Gastrocnemius medialis (tissue), 4 donors: ENCODE results near the gene MT1A. TPM values are rescaled to one million over a fixed set of nuclear protein-coding genes. Genes with fewer than 3 reads are reported as not detected.

Source experiments
- ATAC-seq, 2 donors: fragments of 150-250 bp; one replicate each; pipeline ENCODE4 v1.9.1; 2016
- DNase-seq, 2 donors: peaks; one replicate each; pipeline ENCODE4 v3.0.0-alpha.2; 2019
- H3K27ac ChIP-seq, 4 donors: fragments of 200-600 bp; sonication (generic); 1 replicate in 1 of 4; 2 replicates in 3 of 4; pipeline ENCODE4 v1.5.1; 2016 to 2018; ENCODE audit warnings: mild to moderate bottlenecking in 2 of 4, moderate library complexity in 1 of 4
- H3K27me3 ChIP-seq, 3 donors: fragments of 200-600 bp; sonication (generic) in 2 of 3; 1 replicate in 1 of 3; 2 replicates in 2 of 3; pipeline versions ENCODE4 v1.5.1 to v1.6.0; 2016 to 2019; ENCODE audit warnings: mild to moderate bottlenecking in 1 of 3, moderate library complexity in 1 of 3
- H3K36me3 ChIP-seq, 2 donors: fragments of 200-600 bp; sonication (generic) in 1 of 2; one replicate each; pipeline ENCODE4 v1.5.1; 2017 to 2018
- H3K4me1 ChIP-seq, 2 donors: fragments of 200-600 bp; sonication (generic) in 1 of 2; one replicate each; pipeline ENCODE4 v1.5.1; 2016 to 2017; ENCODE audit warnings: mild to moderate bottlenecking in 2 of 2
- H3K4me3 ChIP-seq, 4 donors: fragments of 200-600 bp; sonication (generic) in 3 of 4; 1 replicate in 1 of 4; 2 replicates in 3 of 4; pipeline ENCODE4 v1.5.1; 2016 to 2019; ENCODE audit warnings: mild to moderate bottlenecking in 2 of 4
- H3K9me3 ChIP-seq, 3 donors: fragments of 200-600 bp; sonication (generic) in 2 of 3; 1 replicate in 1 of 3; 2 replicates in 2 of 3; pipeline ENCODE4 v1.5.1; 2016 to 2019
- CTCF ChIP-seq, 5 experiments: fragments of 450-650 bp in 3 of 5; fragments of 200-600 bp in 2 of 5; sonication (generic) in 2 of 5; IDR thresholded peaks in 4 of 5; conservative IDR thresholded peaks in 1 of 5; 1 replicate in 4 of 5; 2 replicates in 1 of 5; pipeline ENCODE4 v1.5.1; 2016 to 2019; ENCODE audit warnings: antibody characterized with exemption in 5 of 5, mild to moderate bottlenecking in 3 of 5, moderate library complexity in 3 of 5
- POLR2A ChIP-seq, 2 donors: fragments of 450-650 bp; IDR thresholded peaks; one replicate each; pipeline ENCODE4 v1.6.1; 2017; ENCODE audit warnings: antibody characterized with exemption in 2 of 2, mild to moderate bottlenecking in 2 of 2, moderate library complexity in 2 of 2
- in situ Hi-C, 4 donors: fragments of 200-750 bp; cut with MboI; loops; one replicate each; pipeline versions ENCODE4 v1.15.0 to v1.8.0; 2017; ENCODE audit warnings: low sequenced_read_pairs in 4 of 4
- intact Hi-C: fragments of 100-400 bp; cut with DNase I; formaldehyde crosslinking; loops from one replicate; pipeline ENCODE4 v1.15.1; 2023; ENCODE audit warnings: low total_unique reads
- total RNA-seq, 4 donors: library from RNA; depleted of rRNA; stranded (reverse); fragments of >200 nt; gene quantifications; one replicate each; pipeline versions ENCODE4 v1.1.0 to v1.2.3, GENCODE V29; 2016

MT1A gene
- 10 to 100 TPM in 3 of 4 donors, not detected in 1; 17.3 to 34.9 (median 20.2) TPM for total RNA-seq

GRCh38 chr16:56637814-56638750 is at the start of gene MT1A:
TSS of gene MT1A (plus strand) at chr16:56638666. CDS start at chr16:56638739, 73 bp downstream.
- Histone ChIP-seq H3K27me3 (peaks cover 3 to 7% (median 6%) of the 10 kb centered on the region in 3 donors), H3K9me3 (no peaks in the 10 kb centered on the region), H3K4me1 (peaks cover 5 to 10% of the 10 kb centered on the region in 2 donors), H3K36me3 (no peaks in the 10 kb centered on the region), H3K27ac (peak within 1 kb of the TSS; percentile 57 to 77 (median 74)), H3K4me3 (peak within 1 kb of the TSS; percentile 50 to 76 (median 62))
- TF ChIP-seq POLR2A (IDR thresholded peaks at IDR 0.05) (peak; percentile 66 to 76), CTCF (IDR thresholded peaks at IDR 0.05 in 4 of 5, conservative IDR thresholded peaks at IDR 0.05 in 1 of 5) (no peak)
- DNase-seq (peak; percentile 63 to 68), ATAC-seq (peak; percentile 75)
- intact Hi-C loops: no loop called here
- in situ Hi-C loops: no loop called here

- in situ Hi-C loops (no loop called here), intact Hi-C loops (no loop called here)
- Histone ChIP-seq H3K27me3 (peaks cover 0 to 8% (median 4%) of the 10 kb centered on the region in 3 donors), H3K4me3 (peak overlapping the region; percentile 19 to 57 (median 48)), H3K9me3 (no peaks in the 10 kb centered on the region), H3K36me3 (no peaks in the 10 kb centered on the region), H3K4me1 (peaks cover 4 to 6% of the 10 kb centered on the region in 2 donors), H3K27ac (no peak overlapping the region)
- no peak for ATAC-seq
- no peak for TF ChIP-seq POLR2A (IDR thresholded peaks at IDR 0.05)
- no peak for TF ChIP-seq CTCF (IDR thresholded peaks at IDR 0.05 in 4 of 5, conservative IDR thresholded peaks at IDR 0.05 in 1 of 5)
- no peak for DNase-seq
Observed at GRCh38 chr16:56588781-56589140, 49.7 kb upstream of the MT1A start.

GRCh38 chr16:56589141-56590039 is 49.1 kb upstream of the MT1A start, which contains the start of gene MT3:
TSS of gene MT3 (plus strand) at chr16:56589528. CDS start at chr16:56589591, 63 bp downstream.
- Histone ChIP-seq H3K4me3 (peak within 1 kb of the TSS; percentile 19 to 57 (median 48)), H3K36me3 (no peaks in the 10 kb centered on the region), H3K4me1 (peaks cover 4 to 6% of the 10 kb centered on the region in 2 donors), H3K27me3 (peaks cover 0 to 8% (median 4%) of the 10 kb centered on the region in 3 donors), H3K9me3 (no peaks in the 10 kb centered on the region), H3K27ac (no peak within 1 kb of the TSS)
- DNase-seq: no peak
- intact Hi-C loops (no loop called here), in situ Hi-C loops (loop anchor here in 1 of 4 donors (10.0 kb wide), 1 partner anchor 115 kb away; no protein-coding TSS in a partner anchor)
- TF ChIP-seq CTCF (IDR thresholded peaks at IDR 0.05 in 4 of 5, conservative IDR thresholded peaks at IDR 0.05 in 1 of 5): no peak
- TF ChIP-seq POLR2A (IDR thresholded peaks at IDR 0.05): no peak
- peak in 1 of 2 donors; percentile 27 for ATAC-seq

GRCh38 chr16:56591377-56592060 is 46.9 kb upstream of the MT1A start:
- DNase-seq: no peak
- Histone ChIP-seq H3K27me3 (peaks cover 0 to 8% (median 4%) of the 10 kb centered on the region in 3 donors), H3K9me3 (no peaks in the 10 kb centered on the region), H3K36me3 (no peaks in the 10 kb centered on the region), H3K27ac (no peak overlapping the region), H3K4me3 (no peak overlapping the region), H3K4me1 (peaks cover 4 to 6% of the 10 kb centered on the region in 2 donors)
- ATAC-seq: no peak
- no peak for TF ChIP-seq POLR2A (IDR thresholded peaks at IDR 0.05)
- TF ChIP-seq CTCF (IDR thresholded peaks at IDR 0.05 in 4 of 5, conservative IDR thresholded peaks at IDR 0.05 in 1 of 5): no peak
- in situ Hi-C loops: loop anchor here in 1 of 4 donors (10.0 kb wide), 1 partner anchor 113 kb away; no protein-coding TSS in a partner anchor
- intact Hi-C loops: no loop called here
